ENCODE measurements around the gene PRMT1. TPM values are rescaled to one million over a fixed set of nuclear protein-coding genes. Genes with fewer than 3 reads are reported as not detected.
"Not testable (repeated sequence)": the region's sequence is repeated elsewhere in the genome, so short reads cannot be mapped to it uniquely, and the experiment has no call there.

PRMT1 gene

DNA sequence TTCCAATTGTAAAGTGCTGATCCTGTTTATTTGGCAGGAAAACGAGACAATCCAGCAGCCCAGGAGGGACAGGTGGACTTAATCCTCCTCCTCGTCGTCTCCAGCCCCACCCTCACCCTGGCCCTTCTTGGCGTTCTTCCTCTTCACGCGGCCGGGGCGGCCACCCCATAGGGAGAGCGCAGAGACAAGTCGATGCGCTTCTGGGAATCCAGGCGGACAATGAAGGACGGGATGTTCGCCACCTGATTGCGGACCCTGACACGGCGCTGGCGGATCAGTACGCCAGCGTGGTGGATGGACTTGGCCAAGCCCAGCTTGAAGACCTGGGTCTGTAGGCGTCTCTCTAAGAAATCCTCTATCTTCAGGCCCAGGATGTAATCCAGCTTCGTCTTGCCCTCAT is 42.3 kb downstream of the PRMT1 start:
- H3K36me3 ChIP-seq (ENCODE audit: insufficient read depth, low read length); H3K9ac ChIP-seq (ENCODE audit: low read depth, low read length); H3K4me2 ChIP-seq (ENCODE audit: low read length); H3K27me3 ChIP-seq (ENCODE audit: control insufficient read depth, insufficient read depth, low read length); H3K9me3 ChIP-seq (replicated peaks; ENCODE audit: low read length); H3K4me1 ChIP-seq (ENCODE audit: control insufficient read depth, insufficient read depth, low read length); H3K4me3 ChIP-seq (ENCODE audit: low read length): not testable (repeated sequence)

DNA sequence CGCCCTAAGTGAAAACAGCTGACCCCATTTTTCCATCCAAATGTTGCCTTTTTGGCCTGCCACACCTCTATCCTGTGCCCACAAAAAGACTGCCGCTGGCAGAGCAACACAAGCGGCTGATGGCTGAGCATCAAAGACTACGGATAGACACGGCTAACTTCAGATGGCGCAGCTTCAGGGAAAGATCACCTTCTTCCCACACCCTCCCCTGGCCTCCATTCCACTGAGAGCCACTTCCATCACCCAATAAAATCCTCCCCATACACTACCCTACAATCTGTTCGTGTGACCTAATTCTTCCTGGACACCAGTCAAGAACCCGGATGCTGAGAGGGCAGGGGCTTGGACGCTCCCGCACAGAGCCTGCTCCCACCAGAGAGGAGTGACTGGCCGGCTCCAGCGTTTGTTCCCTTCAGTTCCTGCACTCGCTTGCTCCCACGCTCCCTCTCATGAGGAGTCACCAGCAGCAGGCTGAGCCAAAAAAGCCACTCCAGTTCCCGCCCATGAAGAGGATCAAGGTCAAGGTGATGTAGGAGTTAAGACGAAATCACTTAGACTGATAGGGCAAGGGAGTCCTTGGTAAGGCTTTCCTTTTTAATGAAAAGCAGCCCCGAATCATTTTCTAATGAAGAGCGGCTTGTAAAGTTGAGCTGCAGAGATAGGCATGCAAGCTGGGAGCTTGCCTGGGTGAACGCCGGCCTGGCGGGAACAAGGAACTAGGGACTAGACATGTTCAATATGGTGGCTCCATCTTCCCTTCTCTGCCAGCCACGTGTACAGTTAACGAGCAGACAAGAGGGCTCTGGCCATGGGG is 50.4 kb downstream of the PRMT1 start:
- Histone ChIP-seq H3K36me3 (ENCODE audit: insufficient read depth, low read length) (no peaks in the 10 kb centered on the region), H3K4me2 (ENCODE audit: low read length) (peak overlapping the region; percentile 59), H3K9me3 (replicated peaks; ENCODE audit: low read length) (no peaks in the 10 kb centered on the region), H3K4me1 (ENCODE audit: control insufficient read depth, insufficient read depth, low read length) (peaks cover 15% of the 10 kb centered on the region), H3K9ac (ENCODE audit: low read depth, low read length) (no peak overlapping the region), H3K4me3 (ENCODE audit: low read length) (peak overlapping the region; percentile 12), H3K27me3 (ENCODE audit: control insufficient read depth, insufficient read depth, low read length) (no peaks in the 10 kb centered on the region)

- Histone ChIP-seq H3K4me2 (ENCODE audit: low read length) (no peak overlapping the region), H3K36me3 (ENCODE audit: insufficient read depth, low read length) (no peaks in the 10 kb centered on the region), H3K27me3 (ENCODE audit: control insufficient read depth, insufficient read depth, low read length) (no peaks in the 10 kb centered on the region), H3K9ac (ENCODE audit: low read depth, low read length) (no peak overlapping the region), H3K9me3 (replicated peaks; ENCODE audit: low read length) (no peaks in the 10 kb centered on the region), H3K4me3 (ENCODE audit: low read length) (no peak overlapping the region), H3K4me1 (ENCODE audit: control insufficient read depth, insufficient read depth, low read length) (peaks cover 11% of the 10 kb centered on the region)
Observed at GRCh38 chr19:49730166-49730565, 53.1 kb downstream of the PRMT1 start.

Small RNAs within 50 kb of the gene (small RNA-seq; reads per million reads assigned to genes)
- not detected for gene MIR5088
